Subcutaneous adipose tissue (tissue), 4 donors: ENCODE data around the gene KREMEN2. TPM values are rescaled to one million over a fixed set of nuclear protein-coding genes. Genes with fewer than 3 reads are reported as not detected.

Experiments
- total RNA-seq, 4 donors: library from RNA; depleted of rRNA; stranded (reverse); fragments of >200 nt; gene quantifications; one replicate each; pipeline ENCODE4 v1.1.0, GENCODE V29; 2016
- TF ChIP-seq, protein P1 (sequence below): fragments of 450-650 bp; IDR thresholded peaks from one replicate; pipeline ENCODE4 v1.5.1; 2016; ENCODE audit warnings: low read depth, mild to moderate bottlenecking, control low read depth, antibody characterized with exemption, moderate library complexity

Gene KREMEN2
- total RNA-seq, 4 donors from 2014 or later = not detected

DNA sequence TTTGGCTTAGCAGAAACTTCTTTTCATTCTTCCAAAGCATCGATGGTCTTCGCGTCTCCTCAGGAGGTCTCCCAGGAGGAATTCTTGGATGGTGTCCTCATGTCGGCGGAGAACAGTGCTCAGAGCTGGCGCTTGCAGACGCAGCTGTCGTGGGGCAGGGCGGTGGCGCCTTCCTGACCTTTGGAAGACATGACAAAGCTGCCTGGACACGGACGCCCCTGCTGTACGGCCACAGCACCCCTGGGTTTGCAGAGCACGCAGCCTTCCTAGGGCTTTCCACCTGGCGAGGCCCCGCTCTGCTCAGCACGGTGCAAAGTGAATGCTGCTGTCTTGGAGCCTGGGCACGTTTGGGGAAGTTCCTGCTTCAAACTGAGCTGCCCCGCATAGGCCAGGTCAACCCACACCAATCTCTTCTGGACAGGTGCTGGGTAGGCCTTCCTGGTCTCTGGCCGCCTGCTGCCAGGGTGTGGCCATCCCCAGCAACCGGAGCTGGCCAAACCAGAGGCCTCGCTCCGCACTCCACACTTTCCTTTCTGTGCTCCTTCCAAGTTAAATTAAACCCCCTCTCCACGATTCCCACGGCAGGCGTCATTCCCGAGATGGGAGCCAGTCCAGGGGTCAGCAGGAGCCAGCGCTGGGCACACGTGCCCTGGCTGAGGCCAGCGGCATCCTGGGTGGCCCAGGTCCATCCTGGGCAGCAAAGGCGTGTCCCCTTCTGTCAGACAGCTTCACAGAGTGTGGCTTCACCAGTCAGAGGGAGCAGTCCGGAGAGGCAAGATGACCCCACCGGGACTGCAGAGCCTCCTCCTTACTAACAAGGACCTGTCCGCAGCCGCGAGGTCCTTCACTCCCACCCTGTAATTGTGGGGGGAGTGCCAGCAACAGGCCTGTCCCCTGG is 15.0 kb upstream of the KREMEN2 start:
- TF ChIP-seq, protein P1, sequence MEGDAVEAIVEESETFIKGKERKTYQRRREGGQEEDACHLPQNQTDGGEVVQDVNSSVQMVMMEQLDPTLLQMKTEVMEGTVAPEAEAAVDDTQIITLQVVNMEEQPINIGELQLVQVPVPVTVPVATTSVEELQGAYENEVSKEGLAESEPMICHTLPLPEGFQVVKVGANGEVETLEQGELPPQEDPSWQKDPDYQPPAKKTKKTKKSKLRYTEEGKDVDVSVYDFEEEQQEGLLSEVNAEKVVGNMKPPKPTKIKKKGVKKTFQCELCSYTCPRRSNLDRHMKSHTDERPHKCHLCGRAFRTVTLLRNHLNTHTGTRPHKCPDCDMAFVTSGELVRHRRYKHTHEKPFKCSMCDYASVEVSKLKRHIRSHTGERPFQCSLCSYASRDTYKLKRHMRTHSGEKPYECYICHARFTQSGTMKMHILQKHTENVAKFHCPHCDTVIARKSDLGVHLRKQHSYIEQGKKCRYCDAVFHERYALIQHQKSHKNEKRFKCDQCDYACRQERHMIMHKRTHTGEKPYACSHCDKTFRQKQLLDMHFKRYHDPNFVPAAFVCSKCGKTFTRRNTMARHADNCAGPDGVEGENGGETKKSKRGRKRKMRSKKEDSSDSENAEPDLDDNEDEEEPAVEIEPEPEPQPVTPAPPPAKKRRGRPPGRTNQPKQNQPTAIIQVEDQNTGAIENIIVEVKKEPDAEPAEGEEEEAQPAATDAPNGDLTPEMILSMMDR = no peak

DNA sequence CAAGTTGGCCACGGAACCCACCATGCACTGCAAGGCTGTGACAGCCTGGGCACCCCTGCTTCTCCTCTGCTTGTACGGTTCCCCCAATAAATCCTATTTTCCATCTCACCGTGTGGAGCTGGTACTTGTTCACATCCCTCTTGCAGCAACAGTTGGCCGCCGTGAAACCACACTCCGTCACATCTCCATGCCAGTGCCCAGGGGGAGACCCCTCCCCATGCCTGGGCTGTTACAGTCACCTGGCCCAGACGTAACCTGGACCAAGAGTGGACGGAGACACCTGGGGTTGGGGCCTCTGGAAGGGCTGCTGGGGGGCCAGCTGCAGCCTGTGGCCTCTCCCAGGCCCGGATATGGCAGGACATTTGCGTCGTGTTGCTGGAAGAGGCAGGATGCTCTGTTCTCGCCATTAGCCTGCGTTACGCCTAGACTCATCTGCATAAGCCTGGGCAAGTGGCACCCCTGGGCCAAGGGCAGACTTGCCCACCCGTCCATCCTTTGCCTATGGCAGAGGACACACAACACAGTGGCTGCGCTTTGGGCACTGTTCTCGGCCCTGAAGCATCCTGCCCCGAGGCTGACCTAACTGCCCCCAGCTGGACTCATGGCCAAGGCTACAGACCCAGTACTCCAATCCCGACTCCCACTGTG is 14.2 kb upstream of the KREMEN2 start:
- TF ChIP-seq, protein P1 = no peak

DNA sequence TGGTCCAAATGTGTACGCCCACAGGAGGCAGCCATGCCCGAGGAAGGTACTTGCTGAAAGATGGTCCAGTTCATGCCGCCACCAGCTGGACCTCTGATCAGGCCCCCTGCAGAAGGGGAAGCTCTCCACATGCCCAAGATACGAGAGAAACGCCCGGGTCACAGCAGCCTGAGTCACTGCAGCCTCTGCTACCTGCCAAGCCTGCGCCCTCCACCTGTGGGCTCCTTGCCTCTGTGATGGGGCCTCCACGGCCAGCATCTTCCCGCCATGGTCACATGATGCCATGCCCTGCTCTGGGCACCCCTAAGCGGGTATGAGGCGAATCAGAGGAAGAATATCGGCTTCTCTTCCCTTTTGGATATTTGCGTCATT is 13.7 kb upstream of the KREMEN2 start:
- TF ChIP-seq, protein P1 = no peak

DNA sequence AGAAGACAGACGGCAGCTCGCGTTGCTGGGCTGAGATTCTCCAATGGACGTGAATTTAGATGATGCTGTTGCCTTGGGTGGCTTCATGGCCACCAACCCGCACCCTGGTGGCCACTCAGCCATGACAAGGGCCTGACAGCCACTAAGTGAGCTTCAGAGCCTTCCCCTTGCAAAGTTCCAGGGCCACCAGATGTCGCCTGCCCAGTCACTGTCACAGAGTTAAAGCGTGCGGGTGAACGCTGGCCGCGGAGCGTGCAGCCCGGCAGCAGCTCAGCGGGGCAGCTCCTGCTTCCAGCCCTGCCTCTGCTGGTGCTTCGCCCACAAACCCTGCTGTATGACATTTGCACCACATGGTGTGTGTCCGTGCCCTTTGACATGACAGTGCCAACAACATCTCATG is 13.3 kb upstream of the KREMEN2 start:
- TF ChIP-seq, protein P1 = no peak

DNA sequence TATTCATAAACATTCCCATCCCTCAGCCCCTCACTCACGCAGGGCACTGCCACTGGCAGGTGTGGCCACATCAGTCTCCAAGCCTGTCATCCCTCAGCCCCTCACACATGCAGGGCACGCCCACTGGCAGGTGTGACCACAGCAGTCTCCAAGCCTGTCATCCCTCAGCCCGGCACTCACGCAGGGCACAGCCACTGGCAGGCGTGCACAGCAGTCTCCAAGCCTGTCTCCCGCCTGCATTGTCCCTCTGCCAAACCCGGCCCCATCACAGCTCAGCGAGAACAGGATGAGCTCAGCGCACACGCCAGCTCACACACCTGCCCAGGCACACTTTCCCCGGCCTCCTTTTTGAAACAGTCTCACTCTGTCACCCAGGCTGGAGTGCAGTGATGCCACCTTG is 11.4 kb upstream of the KREMEN2 start:
- TF ChIP-seq, protein P1 = no peak

DNA sequence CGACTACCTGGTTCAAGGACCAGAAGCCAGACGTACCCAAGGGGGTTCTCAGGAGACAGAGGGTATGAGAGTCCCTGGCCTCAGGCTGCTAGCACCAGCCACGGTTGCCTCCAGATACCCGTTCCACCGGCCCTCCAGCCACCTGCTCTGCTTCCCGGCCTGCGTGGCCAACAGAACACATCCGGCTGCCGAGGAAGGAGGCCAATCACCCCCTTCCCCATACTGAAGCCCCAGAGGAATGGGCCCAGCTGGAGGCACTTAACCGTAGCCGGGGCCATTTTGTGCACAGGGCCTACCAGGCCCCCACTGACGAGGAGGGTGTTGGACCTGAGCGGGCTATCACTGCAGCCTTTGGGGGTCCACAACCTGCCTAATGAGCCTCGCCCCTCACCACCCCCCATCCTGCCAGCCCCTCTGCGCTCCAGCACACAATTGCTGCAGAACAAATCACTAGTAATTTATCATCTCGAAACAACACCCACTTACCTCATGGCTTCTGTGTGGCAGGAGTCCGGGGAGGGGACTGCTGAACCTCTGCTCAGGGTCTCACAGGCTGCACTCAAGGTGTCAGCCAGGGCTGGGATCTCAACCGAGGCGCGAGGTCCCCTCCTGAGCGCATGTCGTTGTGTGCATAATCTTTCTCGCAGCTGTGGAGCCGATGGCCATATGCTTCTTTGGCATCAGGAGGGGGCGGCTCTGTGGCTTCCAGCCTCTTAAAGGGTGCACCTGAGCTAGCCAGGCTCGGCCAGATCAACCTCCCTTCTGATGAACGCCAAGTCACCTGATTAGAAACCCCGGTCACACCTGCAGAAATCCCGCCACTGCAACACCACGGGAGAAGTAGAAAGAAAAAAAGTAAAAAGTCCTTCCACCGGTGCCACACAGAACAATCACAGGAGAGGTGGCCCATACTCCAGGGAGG is 10.1 kb upstream of the KREMEN2 start:
- TF ChIP-seq, protein P1 = no peak
